ENCODE results near the gene CNKSR1.

Gene CNKSR1

GRCh38 chr1:26189331-26189730, 12.0 kb downstream of the CNKSR1 start:
- no peak for TF ChIP-seq CTCF (IDR thresholded peaks at IDR 0.05; ENCODE audit: extremely low read depth, missing control alignments)
- DNase-seq (ENCODE audit: low spot score), result no peak

DNA sequence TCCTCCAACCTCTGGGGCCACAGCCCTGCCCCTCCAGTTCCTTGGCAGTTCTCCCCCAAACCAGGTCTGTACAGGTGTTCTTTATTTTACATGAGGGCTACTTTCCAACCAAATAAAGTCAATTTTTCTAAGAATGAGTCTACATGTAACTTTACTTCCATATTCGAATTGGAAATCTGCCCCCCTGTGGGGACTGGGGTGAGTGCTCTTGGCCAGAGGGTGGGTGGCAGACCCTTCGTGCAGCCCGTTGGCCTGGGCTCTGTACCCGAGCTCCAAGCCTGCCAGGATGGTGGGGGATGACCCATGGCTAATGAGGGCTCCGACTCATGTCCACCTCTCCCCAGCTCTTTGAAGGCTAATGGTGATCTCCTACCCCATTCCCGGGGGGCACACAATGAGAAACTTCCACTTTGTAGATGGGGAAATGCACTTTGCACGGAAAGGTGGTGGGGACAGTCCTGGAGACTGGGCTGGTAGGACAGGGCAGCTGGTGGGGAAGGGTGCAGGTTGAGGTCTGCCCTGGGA, 12.5 kb downstream of the CNKSR1 start:
- no peak for TF ChIP-seq CTCF (IDR thresholded peaks at IDR 0.05; ENCODE audit: extremely low read depth, missing control alignments)
- no peak for DNase-seq (ENCODE audit: low spot score)

DNA sequence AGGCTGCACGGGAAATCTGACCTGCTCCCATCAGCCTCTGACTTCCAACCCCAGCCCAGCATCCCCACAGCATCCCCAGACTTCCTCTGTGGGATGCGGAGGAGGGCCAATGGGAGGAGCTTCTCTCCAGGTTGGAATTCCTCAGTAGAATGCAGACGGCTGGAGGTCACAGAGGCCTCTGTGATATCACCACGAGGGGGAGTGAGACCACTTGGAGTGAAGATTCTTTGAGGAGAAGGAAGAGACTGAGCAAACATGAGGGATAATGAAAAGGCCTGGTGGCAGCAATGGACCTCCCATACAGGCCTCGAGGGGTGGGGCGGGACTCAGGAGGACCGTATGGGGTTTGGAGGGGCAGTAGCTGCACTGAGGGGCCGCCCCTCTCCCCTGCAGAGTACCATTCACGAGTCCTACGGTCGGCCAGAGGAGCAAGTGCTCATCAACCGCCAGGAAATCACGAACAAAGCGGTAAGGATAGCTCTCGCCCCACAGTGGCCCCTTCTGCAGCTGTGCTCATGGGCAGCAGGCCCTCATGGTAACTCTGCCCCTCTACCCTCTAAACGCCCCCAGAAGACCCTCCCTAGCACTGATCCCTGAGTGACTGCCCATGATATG, 13.2 kb downstream of the CNKSR1 start, which contains the start of gene CATSPER4:
Gene CATSPER4 (plus strand): TSS at position 230 of the 615 bp plus-strand sequence. CDS start 26 bp downstream, at position 256.
- DNase-seq (ENCODE audit: low spot score), result no peak
- no peak for TF ChIP-seq CTCF (IDR thresholded peaks at IDR 0.05; ENCODE audit: extremely low read depth, missing control alignments)

- no peak for TF ChIP-seq CTCF (IDR thresholded peaks at IDR 0.05; ENCODE audit: extremely low read depth, missing control alignments)
- peak; percentile 61 for DNase-seq (ENCODE audit: low spot score)
Measured at GRCh38 chr1:26191739-26192138, 14.4 kb downstream of the CNKSR1 start.

GRCh38 chr1:26195805-26196204, 18.5 kb downstream of the CNKSR1 start:
- DNase-seq (ENCODE audit: low spot score), result no peak
- TF ChIP-seq CTCF (IDR thresholded peaks at IDR 0.05; ENCODE audit: extremely low read depth, missing control alignments), result no peak

DNA sequence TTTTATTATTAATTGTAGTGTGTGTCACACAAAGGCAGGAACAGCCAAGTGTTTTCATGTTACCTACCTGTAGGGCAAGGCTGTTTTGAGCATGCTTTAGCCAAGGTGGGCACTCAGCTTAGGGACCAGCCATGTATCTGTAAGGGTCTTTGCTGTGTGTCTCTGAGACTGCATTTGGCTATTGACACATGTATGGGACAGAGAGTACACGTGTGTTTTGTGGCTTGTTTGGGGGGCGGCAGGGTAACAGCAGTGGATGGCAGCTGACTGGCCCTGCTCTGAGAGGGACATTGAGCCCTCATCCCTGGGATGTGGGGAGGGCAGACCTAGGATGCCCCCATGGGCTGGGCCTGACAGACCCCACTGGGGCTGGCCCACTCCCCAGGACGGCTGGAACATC, 20.0 kb downstream of the CNKSR1 start:
- DNase-seq (ENCODE audit: low spot score), result no peak
- no peak for TF ChIP-seq CTCF (IDR thresholded peaks at IDR 0.05; ENCODE audit: extremely low read depth, missing control alignments)

GRCh38 chr1:26197813-26198212, 20.5 kb downstream of the CNKSR1 start:
- no peak for TF ChIP-seq CTCF (IDR thresholded peaks at IDR 0.05; ENCODE audit: extremely low read depth, missing control alignments)
- DNase-seq (ENCODE audit: low spot score), result no peak
